VCaP (cell line): ENCODE results near the gene SLC10A3.

Experiments
- H3K27ac ChIP-seq: fragments of 450-650 bp; 2 replicates; pipeline ENCODE4 v1.5.1; 2017
- CTCF ChIP-seq: fragments of 450-650 bp; conservative IDR thresholded peaks from 2 replicates; pipeline ENCODE4 v1.5.1; 2017; ENCODE audit warnings: mild to moderate bottlenecking, moderate library complexity

Gene SLC10A3

GRCh38 chrX:154485150-154486051 lies 5.0 kb downstream of the SLC10A3 start:
- TF ChIP-seq CTCF, result no peak
- H3K27ac ChIP-seq, result peak overlapping the region; percentile 85

- no peak for TF ChIP-seq CTCF
- no peak overlapping the region for H3K27ac ChIP-seq
Observed at GRCh38 chrX:154484255-154485149, 5.9 kb downstream of the SLC10A3 start.

GRCh38 chrX:154483325-154483724 lies 7.1 kb downstream of the SLC10A3 start:
- H3K27ac ChIP-seq, result no peak overlapping the region

GRCh38 chrX:154482786-154483185 lies 7.6 kb downstream of the SLC10A3 start:
- no peak overlapping the region for H3K27ac ChIP-seq
- no peak for TF ChIP-seq CTCF

More at GRCh38 chrX:154483325-154483724, 7.1 kb downstream of the SLC10A3 start:
- no peak for TF ChIP-seq CTCF

GRCh38 chrX:154481911-154482601 lies 8.4 kb downstream of the SLC10A3 start:
- no peak for TF ChIP-seq CTCF
- no peak overlapping the region for H3K27ac ChIP-seq

- no peak overlapping the region for H3K27ac ChIP-seq
Observed at GRCh38 chrX:154481195-154481594, 9.2 kb downstream of the SLC10A3 start.

More at GRCh38 chrX:154481195-154481594, 9.2 kb downstream of the SLC10A3 start:
- TF ChIP-seq CTCF, result no peak
